Measurements from ENCODE around the gene ZNF350. TPM values are rescaled to one million over a fixed set of nuclear protein-coding genes. Genes with fewer than 3 reads are reported as not detected.
"Not testable (repeated sequence)": the region's sequence is repeated elsewhere in the genome, so short reads cannot be mapped to it uniquely, and the experiment has no call there.

Gene ZNF350
- 10 to 100 TPM; 24.0 to 42.2 (median 33.3) TPM for polyA plus RNA-seq (ENCODE audit: low read depth in 6 of 6)

GRCh38 chr19:51986309-51987291, at the start of gene ZNF350:
Gene ZNF350 (minus strand): TSS chr19:51986840. CDS start chr19:51974360, 12,480 bp downstream.
- Mint-ChIP-seq H3K9me3 (peaks cover 18 to 82% (median 61%) of the 10 kb centered on the region in 7 donors), H3K27me3 (no peaks in the 10 kb centered on the region)

DNA sequence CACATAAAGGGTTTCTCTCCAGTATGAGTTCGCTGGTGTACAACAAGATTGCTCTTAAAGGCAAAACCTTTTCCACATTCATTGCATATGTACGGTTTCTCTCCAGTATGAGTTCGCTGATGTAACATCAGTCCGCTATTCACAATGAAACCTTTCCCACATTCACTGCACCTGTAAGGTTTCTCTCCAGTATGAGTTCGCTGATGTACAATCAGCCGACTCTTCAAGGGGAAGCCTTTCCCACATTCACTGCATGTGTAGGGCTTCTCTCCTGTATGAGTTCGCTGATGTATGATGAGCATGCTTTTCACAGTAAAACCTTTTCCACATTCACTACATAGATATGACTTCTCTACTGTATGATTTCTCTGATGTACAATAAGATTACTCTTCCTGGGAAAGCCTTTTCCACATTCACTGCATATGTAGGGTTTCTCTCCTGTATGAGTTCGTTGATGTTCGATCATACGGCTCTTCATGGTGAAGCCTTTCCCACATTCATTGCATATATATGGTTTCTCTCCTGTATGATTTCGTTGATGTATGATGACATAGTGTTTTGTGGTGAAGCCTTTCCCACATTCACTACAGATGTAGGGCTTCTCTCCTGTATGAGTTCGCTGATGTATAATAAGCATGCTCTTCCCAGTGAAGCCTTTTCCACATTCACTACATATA, 47.5 kb upstream of the ZNF350 start:
- Mint-ChIP-seq H3K27me3 (no peaks in the 10 kb centered on the region), H3K9me3 (peaks cover 12 to 84% (median 65%) of the 10 kb centered on the region in 7 donors), H3K27ac (no peak overlapping the region), H3K4me3 (peak overlapping the region in 2 of 8 donors; percentile 30 to 36), H3K36me3 (peaks cover 54 to 65% of the 10 kb centered on the region in 2 donors), H3K4me1 (no peaks in the 10 kb centered on the region)
- DNase-seq (no peak), ATAC-seq (ENCODE audit: low read depth in 2 of 2) (no peak)

More at GRCh38 chr19:51986309-51987291, at the start of gene ZNF350:
- ATAC-seq (ENCODE audit: low read depth in 2 of 2), result peak; percentile 97 to 98
- peak within 1 kb of the TSS; percentile 92 to 99 (median 94) for H3K27ac Mint-ChIP-seq
- peaks cover 37 to 61% of the 10 kb centered on the region in 2 donors for H3K36me3 Mint-ChIP-seq
- peak; percentile 91 for DNase-seq
- H3K4me3 Mint-ChIP-seq, result peak within 1 kb of the TSS; percentile 92 to 99 (median 96)
- H3K4me1 Mint-ChIP-seq, result peaks cover 12 to 20% (median 14%) of the 10 kb centered on the region in 3 donors

GRCh38 chr19:52028780-52029123, 42.1 kb upstream of the ZNF350 start:
- ATAC-seq (ENCODE audit: low read depth in 2 of 2) (peak; percentile 15 to 18), DNase-seq (no peak)
- H3K4me1 Mint-ChIP-seq, result peaks cover 22 to 34% (median 33%) of the 10 kb centered on the region in 3 donors
- H3K27ac Mint-ChIP-seq, result peak overlapping the region; percentile 96 to 100 (median 99)
- H3K9me3 Mint-ChIP-seq, result peaks cover 0 to 56% (median 36%) of the 10 kb centered on the region in 7 donors
- H3K4me3 Mint-ChIP-seq, result peak overlapping the region; percentile 85 to 100 (median 98)
- H3K27me3 Mint-ChIP-seq, result no peaks in the 10 kb centered on the region
- peaks cover 28 to 43% of the 10 kb centered on the region in 2 donors for H3K36me3 Mint-ChIP-seq

DNA sequence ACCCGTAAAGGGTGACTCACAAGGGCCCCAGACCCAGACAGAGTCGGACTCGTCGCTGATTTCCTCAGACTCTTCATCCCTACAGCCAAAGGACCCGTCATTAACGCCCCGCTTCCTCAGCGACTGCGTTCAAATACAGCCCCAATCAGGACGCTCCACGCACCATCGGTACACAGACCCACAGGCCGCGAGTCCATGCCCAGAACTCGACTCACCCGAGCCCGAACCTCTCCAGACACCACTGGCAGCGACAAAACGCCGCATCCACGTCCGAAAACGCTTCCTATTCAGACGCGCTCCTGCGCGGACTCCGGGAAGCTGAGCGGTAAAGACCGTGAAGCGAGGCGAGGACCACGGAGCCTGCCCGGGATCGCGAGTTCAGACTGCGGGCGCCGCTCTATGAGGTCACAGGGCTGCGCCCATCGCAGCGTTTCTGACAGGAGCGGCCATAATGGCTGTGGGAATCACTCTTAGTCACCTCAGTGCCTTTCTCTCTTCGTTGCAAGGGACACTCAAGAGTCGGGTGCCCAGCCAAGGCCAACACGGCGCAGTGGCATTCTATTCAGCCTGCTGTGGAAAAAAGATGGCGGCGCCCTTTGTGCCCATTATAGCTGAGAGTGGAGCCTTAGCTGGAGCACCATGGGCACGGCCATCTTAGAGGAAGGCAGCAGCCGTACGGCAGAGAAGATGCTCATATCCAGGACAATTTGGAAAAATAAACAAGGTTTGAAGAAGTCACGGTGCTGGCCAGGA, 41.6 kb upstream of the ZNF350 start, which contains the start of gene ZNF614:
Gene ZNF614, minus strand, starts transcription at position 353 of the 753 bp plus-strand sequence. CDS start 2,634 bp downstream, outside the sequence.
- peak; percentile 89 for DNase-seq
- Mint-ChIP-seq H3K9me3 (peaks cover 0 to 56% (median 38%) of the 10 kb centered on the region in 7 donors), H3K27ac (peak within 1 kb of the TSS; percentile 96 to 100 (median 99)), H3K36me3 (peaks cover 34 to 43% of the 10 kb centered on the region in 2 donors), H3K4me3 (peak within 1 kb of the TSS; percentile 85 to 100 (median 98)), H3K4me1 (peaks cover 22 to 34% (median 33%) of the 10 kb centered on the region in 3 donors), H3K27me3 (no peaks in the 10 kb centered on the region)
- ATAC-seq (ENCODE audit: low read depth in 2 of 2), result peak; percentile 83 to 87

- not testable (repeated sequence) for ATAC-seq (ENCODE audit: low read depth in 2 of 2); DNase-seq; H3K27me3 Mint-ChIP-seq
- peaks cover 41 to 56% of the 10 kb centered on the region in 2 donors for H3K36me3 Mint-ChIP-seq
- H3K27ac Mint-ChIP-seq, result peak overlapping the region in 2 of 6 donors; percentile 87 to 100
- H3K9me3 Mint-ChIP-seq, result peaks cover 0 to 56% (median 34%) of the 10 kb centered on the region in 7 donors
- peak overlapping the region; percentile 30 to 100 (median 90) for H3K4me3 Mint-ChIP-seq
- peaks cover 22 to 34% (median 33%) of the 10 kb centered on the region in 3 donors for H3K4me1 Mint-ChIP-seq
Observed at GRCh38 chr19:52026255-52026990, 39.8 kb upstream of the ZNF350 start.

- H3K36me3 Mint-ChIP-seq, result peaks cover 52 to 68% of the 10 kb centered on the region in 2 donors
- peaks cover 22 to 34% (median 33%) of the 10 kb centered on the region in 3 donors for H3K4me1 Mint-ChIP-seq
- H3K27ac Mint-ChIP-seq, result peak overlapping the region in 2 of 6 donors; percentile 87 to 92
- H3K4me3 Mint-ChIP-seq, result peak overlapping the region in 1 of 8 donors; percentile 47
- H3K27me3 Mint-ChIP-seq; DNase-seq; ATAC-seq (ENCODE audit: low read depth in 2 of 2): not testable (repeated sequence)
- peaks cover 0 to 65% (median 43%) of the 10 kb centered on the region in 7 donors for H3K9me3 Mint-ChIP-seq
Observed at GRCh38 chr19:52024478-52024877, 37.8 kb upstream of the ZNF350 start.

DNA sequence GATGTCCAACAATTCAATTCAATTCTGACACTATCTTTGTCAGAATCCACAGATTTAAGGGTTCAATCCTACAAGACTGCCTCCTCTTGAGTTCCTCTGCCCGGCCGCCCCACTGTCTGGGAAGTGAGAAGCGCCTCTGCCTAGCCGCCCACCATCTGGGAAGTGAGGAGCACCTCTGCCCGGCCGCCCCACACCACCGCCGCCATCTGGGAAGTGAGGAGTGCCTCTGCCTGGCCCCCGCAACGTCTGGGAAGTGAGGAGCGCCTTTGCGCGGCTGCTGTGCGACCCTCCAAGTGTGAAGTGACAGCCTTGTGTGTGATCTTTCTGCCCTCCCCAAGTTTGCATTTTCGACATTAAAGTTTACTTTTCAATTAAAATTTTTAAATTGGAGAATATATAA, 35.6 kb upstream of the ZNF350 start:
- Mint-ChIP-seq H3K27ac (no peak overlapping the region), H3K36me3 (peaks cover 74 to 87% of the 10 kb centered on the region in 2 donors), H3K27me3 (no peaks in the 10 kb centered on the region), H3K9me3 (peaks cover 0 to 81% (median 62%) of the 10 kb centered on the region in 7 donors), H3K4me1 (peaks cover 9 to 16% (median 15%) of the 10 kb centered on the region in 3 donors), H3K4me3 (peak overlapping the region in 1 of 8 donors; percentile 35)
- ATAC-seq (ENCODE audit: low read depth in 2 of 2), result no peak
- DNase-seq, result no peak

- H3K27ac Mint-ChIP-seq, result no peak overlapping the region
- no peak overlapping the region for H3K4me3 Mint-ChIP-seq
- H3K9me3 Mint-ChIP-seq, result peaks cover 6 to 88% (median 79%) of the 10 kb centered on the region in 7 donors
Observed at GRCh38 chr19:52020506-52020905, 33.9 kb upstream of the ZNF350 start.

DNA sequence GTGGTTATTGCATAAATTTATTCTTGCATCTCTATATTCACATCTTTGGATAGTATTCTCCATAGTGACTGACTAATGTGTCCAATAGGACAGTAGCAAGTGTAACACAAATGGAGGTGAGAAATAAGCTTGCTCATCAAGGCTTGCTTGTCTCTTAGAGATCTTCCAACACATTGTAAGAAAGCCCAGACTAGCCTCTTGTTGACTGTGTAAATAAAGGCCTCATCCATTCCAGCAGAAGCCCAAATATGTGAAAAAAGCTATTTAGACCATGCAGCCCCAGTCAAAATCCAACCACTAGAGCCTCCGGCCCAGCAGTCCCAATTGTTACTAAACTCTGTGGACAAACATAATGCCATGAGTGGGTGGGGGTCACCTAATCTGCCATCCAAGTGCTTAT, 24.0 kb upstream of the ZNF350 start:
- Mint-ChIP-seq H3K9me3 (peaks cover 4 to 46% (median 26%) of the 10 kb centered on the region in 7 donors), H3K4me1 (peaks cover 14 to 23% (median 17%) of the 10 kb centered on the region in 3 donors), H3K36me3 (peaks cover 20 to 26% of the 10 kb centered on the region in 2 donors), H3K27ac (no peak overlapping the region), H3K27me3 (no peaks in the 10 kb centered on the region), H3K4me3 (peak overlapping the region in 2 of 8 donors; percentile 12 to 26)
- DNase-seq (no peak), ATAC-seq (ENCODE audit: low read depth in 2 of 2) (no peak)

More at GRCh38 chr19:52020506-52020905, 33.9 kb upstream of the ZNF350 start:
- no peaks in the 10 kb centered on the region for H3K27me3 Mint-ChIP-seq
- H3K36me3 Mint-ChIP-seq, result peaks cover 83 to 96% of the 10 kb centered on the region in 2 donors
- no peaks in the 10 kb centered on the region for H3K4me1 Mint-ChIP-seq
- no peak for DNase-seq
- no peak for ATAC-seq (ENCODE audit: low read depth in 2 of 2)

- Mint-ChIP-seq H3K27me3 (no peaks in the 10 kb centered on the region), H3K9me3 (peaks cover 4 to 45% (median 23%) of the 10 kb centered on the region in 7 donors), H3K4me1 (peaks cover 14 to 23% (median 17%) of the 10 kb centered on the region in 3 donors), H3K36me3 (peaks cover 25 to 31% of the 10 kb centered on the region in 2 donors), H3K4me3 (peak within 1 kb of the TSS; percentile 93 to 99 (median 98)), H3K27ac (peak within 1 kb of the TSS; percentile 95 to 98 (median 97))
- DNase-seq (peak; percentile 87), ATAC-seq (ENCODE audit: low read depth in 2 of 2) (peak; percentile 80 to 90)
Observed at GRCh38 chr19:52007806-52008557, 21.3 kb upstream of the ZNF350 start, which contains the start of gene ZNF615. Gene ZNF615 (minus strand): TSS chr19:52008211. CDS start chr19:52003711, 4,500 bp downstream.

GRCh38 chr19:52007451-52007805, 20.8 kb upstream of the ZNF350 start:
- DNase-seq, result no peak
- Mint-ChIP-seq H3K27me3 (no peaks in the 10 kb centered on the region), H3K9me3 (peaks cover 4 to 50% (median 24%) of the 10 kb centered on the region in 7 donors), H3K4me3 (peak overlapping the region; percentile 93 to 99 (median 98)), H3K36me3 (peaks cover 23 to 30% of the 10 kb centered on the region in 2 donors), H3K27ac (peak overlapping the region; percentile 95 to 98 (median 97)), H3K4me1 (peaks cover 14 to 23% (median 17%) of the 10 kb centered on the region in 3 donors)
- ATAC-seq (ENCODE audit: low read depth in 2 of 2), result no peak
